Caki2 (cell line): ENCODE measurements around the gene PIAS3. TPM values are rescaled to one million over a fixed set of nuclear protein-coding genes. Genes with fewer than 3 reads are reported as not detected.

Experiments
- DNase-seq: peaks from one replicate; pipeline ENCODE4 v3.0.0-alpha.2; 2015; ENCODE audit warnings: low read depth
- in situ Hi-C: cut with HindIII; loops from 2 replicates; pipeline ENCODE4 v1.10.0; 2016; ENCODE audit warnings: low sequenced_read_pairs, low pct_unique_long_range_greater_than_20kb, mixed read lengths
- total RNA-seq: library from RNA; depleted of rRNA; stranded (reverse); fragments of >200 nt; shearing (Covaris generic); gene quantifications from 2 replicates; pipeline ENCODE4 v1.2.3, GENCODE V29; 2014; ENCODE audit warnings: low replicate concordance

The PIAS3 gene
- total RNA-seq, 1 experiment from 2014 or later, result 5.0 TPM

- in situ Hi-C loops, result no loop called here
- DNase-seq, result no peak
Measured at GRCh38 chr1:145879775-145880174, 20.9 kb upstream of the PIAS3 start.

DNA sequence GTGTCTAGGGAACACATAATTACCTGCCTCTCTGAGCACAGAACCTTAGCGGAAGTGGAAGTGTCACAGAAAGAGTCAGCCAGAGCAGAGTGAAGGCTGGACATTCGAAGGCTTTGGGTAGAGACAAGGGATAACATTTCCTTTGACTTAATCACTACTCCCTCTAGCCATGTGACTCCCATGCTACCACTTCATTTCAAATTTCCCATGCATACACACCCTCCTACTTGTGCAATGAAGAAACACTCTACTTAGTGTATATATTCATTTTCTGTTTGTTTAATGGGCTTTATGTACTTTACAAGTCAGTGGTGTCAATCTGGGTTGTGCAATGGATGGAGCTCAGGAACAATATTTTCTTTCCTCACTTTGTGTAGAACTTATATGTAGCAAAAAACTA lies 19.8 kb upstream of the PIAS3 start:
- no peak for DNase-seq
- in situ Hi-C loops, result no loop called here

- in situ Hi-C loops, result no loop called here
Measured at GRCh38 chr1:145877923-145878486, 19.1 kb upstream of the PIAS3 start.

GRCh38 chr1:145874646-145875045 lies 15.8 kb upstream of the PIAS3 start:
- in situ Hi-C loops, result no loop called here
- DNase-seq, result no peak

More at GRCh38 chr1:145877923-145878486, 19.1 kb upstream of the PIAS3 start:
- no peak for DNase-seq

DNA sequence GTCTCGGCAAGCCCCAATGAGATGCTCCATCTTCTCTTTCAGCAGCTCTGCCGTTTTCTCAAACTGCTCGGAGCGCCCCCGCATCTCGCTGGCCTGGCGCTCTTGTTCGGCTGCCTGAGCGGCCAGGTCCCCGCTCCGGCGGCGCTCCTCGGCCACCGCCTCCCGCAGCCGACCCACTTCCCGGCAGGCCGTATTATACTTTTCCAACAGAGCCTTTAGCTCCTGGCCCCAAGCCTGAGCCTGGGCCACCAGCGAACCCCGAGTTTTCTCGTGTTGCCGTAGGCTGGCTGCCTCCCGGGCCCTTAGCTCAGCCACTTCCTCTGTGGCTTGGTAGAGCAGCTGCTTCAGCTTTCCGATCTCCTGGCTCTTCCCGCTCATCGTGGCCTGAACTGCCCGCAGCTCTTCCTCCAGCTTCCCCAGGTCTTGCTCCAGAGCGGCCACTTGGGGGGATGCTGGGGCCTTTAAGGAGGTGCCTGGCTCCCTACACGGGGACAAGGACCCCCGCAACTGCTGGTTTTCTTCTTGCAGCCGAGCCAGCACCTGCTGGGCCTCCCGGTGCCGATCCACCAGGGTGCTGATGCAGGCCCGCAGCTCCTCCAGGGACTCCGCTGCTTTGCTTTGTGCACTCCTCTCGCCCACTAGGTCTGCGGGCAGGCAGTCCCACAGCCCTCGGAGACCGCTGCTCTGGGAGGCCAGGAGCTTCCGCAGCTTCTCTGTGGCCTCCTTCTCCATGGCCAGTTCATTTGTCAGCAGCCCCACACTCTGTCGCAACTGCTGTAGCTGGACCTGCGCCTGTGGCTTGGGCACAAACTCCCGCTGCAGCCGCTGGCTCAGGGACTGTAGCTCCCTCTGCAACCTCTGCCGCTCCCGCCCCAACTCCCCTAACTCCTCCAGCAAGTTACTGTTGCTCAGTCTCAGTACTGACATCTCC lies 13.4 kb upstream of the PIAS3 start:
- in situ Hi-C loops, result no loop called here
- no peak for DNase-seq

- in situ Hi-C loops, result no loop called here
- no peak for DNase-seq
Measured at GRCh38 chr1:145868232-145868631, 9.4 kb upstream of the PIAS3 start.

DNA sequence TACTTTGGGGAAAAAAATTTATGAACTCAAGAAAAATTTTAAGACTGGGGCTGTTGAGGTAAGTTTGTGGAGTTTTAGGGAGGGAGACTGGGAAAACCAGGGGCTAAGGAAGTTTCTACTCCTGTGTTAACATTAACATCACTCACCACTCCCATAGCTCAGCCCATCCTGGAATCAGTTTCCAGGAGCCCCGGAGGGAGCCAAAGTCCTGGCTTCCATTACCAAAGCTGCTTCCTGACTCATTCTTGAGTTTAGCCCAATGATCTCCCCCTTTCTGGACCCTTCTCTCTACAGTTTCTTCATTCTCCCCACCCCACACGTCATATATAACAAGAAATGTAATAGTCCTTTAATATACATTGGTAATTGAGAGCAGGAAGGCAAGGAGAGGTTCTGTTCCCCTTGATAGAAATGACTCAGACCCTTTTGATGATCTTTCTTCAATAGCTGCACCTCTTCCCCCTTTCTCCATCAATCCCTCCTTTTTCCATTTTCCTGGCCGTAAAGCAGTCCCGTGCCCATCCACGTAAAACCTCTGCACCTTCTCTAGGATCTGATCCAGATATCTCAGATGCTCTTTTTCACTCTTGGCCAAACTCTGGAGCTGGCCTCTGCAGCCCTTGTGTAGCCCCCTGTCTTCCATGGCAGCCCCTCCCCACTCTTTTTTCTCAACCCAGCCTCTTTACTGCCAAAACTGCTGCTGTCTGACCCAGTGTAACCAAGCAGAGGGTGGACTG lies 4.6 kb upstream of the PIAS3 start:
- no peak for DNase-seq
- in situ Hi-C loops, result no loop called here

GRCh38 chr1:145859491-145860023 lies 676 bp upstream of the PIAS3 start:
- peak; percentile 92 for DNase-seq
- in situ Hi-C loops, result no loop called here

DNA sequence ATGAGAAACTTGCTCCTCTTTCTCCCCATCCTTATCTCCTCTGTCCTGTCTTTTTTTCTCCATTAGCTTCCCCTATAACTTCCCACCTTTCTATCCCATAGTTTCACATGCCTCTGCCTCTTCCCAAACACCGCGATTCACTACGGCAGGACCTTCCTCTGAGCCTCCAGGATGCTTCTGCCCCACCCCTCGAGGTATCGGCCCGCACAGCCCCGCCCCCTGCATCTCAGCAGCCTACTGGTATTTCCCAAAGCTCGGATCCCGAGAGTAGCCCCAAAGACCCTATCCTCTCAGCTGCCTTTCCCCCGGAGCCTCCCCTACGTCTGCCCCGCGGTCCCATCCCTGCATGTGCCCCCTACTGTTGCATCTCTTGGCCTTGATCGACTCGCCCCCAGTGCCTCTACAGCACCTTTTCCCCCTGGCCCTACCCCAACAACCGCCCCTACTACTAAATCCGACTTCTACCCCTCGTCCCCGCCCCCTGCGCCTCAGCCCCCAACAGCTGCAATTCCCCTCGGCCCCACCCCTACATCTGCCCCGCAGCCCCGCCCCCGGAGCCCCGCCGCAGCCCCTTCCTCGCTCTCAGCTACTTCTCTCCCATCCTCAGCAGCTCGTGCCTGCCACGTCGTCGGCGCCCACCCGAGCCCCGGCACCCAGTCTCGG lies 512 bp downstream of the PIAS3 start:
- DNase-seq, result peak; percentile 29
- in situ Hi-C loops, result no loop called here

DNA sequence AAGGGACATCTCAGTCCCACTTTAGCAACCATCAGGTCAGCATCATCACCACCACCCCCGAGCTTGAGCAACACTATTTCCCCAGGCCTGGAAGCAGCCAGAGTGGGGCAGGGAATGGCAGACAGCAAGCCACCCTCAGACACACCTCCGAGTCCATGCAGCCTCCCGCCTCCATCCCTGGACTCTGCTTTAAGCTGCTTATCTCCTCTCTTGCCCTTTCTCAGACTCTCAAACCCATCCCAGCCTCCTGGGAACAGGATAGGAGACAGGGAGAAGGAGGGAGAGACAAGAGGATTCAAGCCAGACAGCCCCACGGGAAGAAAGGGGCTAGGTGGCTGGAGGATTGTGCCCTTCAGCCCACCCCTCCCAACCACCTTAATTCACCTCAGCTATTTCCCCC lies 1.7 kb downstream of the PIAS3 start:
- in situ Hi-C loops, result no loop called here
- DNase-seq, result no peak

DNA sequence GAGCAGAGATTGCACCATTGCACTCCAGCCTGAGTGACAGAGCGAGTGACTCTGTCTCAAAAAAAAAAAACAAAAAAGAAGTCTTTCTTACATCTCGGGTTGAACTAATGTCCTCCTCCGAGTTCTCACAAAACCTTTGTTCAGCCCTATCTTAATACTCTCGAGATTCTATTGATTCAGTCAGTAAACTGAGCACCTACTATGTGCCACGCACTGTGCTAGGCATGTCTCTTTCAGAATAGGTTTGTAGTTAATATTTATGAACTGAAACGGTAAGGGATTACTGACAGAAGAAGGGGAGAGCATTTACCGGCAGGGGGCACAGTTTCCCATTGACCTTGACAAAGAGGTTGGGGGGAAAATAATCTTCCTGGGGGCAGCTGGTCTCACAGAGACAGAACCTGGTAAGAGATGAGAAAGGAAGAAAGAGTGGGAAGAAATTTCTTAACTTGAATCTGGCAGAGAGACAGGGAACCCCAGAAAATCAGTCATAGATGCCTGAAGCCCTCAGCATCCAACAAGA lies 3.4 kb downstream of the PIAS3 start:
- no peak for DNase-seq
- in situ Hi-C loops, result no loop called here

GRCh38 chr1:145849356-145850160 lies 9.3 kb downstream of the PIAS3 start:
- DNase-seq, result no peak
- in situ Hi-C loops, result loop anchor here (10.0 kb wide), 1 partner anchor 55 kb away; no protein-coding TSS in a partner anchor

DNA sequence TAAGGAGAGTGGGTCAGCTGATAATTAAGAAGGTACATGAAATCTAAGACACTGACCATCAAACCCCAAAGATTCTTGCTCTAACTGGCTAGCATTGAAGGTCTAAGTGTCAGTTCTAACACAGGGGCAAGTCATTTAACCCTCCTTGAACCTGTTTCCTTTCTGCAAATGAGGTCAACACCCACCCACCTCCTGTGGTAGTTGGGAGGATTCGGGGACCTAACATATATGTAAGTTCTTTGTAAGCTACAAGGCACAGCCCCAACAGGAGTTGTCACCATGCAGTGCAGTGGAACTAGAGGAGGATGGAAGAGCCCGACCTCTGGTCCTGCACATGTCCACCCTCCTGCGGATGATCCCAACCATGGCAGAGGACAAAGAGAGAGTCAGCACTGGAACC lies 11.1 kb downstream of the PIAS3 start:
- in situ Hi-C loops, result loop anchor here (10.0 kb wide), 1 partner anchor 53 kb away; no protein-coding TSS in a partner anchor
- DNase-seq, result no peak

GRCh38 chr1:145846201-145846612 lies 12.7 kb downstream of the PIAS3 start:
- peak; percentile 49 for DNase-seq

GRCh38 chr1:145845514-145846161 lies 13.2 kb downstream of the PIAS3 start, which contains the start of gene NUDT17:
Gene NUDT17, plus strand, starts transcription at chr1:145845630. Its CDS starts 11 bp downstream, at chr1:145845641.
- DNase-seq, result peak; percentile 69

More at GRCh38 chr1:145846201-145846612, 12.7 kb downstream of the PIAS3 start:
- in situ Hi-C loops, result loop anchor here (10.0 kb wide), 1 partner anchor 51 kb away; no protein-coding TSS in a partner anchor

DNA sequence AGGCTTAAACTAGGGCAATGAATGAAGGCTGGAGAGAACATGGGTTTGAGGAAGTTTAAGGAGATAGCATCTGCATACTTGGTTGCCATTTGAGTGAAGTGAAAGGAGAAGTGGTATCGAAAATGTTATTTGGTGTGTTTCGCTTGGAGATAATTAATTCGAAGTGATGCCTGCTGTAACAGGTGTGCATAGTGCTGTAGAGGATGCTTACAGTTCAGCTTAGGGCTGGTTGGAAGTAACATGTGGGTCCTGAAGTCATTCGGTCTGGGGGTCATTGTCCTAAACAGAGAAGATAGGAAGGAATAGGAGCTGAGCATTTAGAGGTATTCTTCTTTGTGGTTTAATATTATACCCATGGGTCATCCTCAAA lies 13.8 kb downstream of the PIAS3 start:
- DNase-seq, result peak; percentile 57
- in situ Hi-C loops, result loop anchor here (10.0 kb wide), 1 partner anchor 50 kb away; no protein-coding TSS in a partner anchor

More at GRCh38 chr1:145845514-145846161, 13.2 kb downstream of the PIAS3 start, which contains the start of gene NUDT17:
- in situ Hi-C loops, result loop anchor here (10.0 kb wide), 1 partner anchor 51 kb away; no protein-coding TSS in a partner anchor
